Gastroesophageal sphincter (tissue), 3 donors: Measurements from ENCODE around the gene SLC39A3.

Experiments
- CTCF ChIP-seq, 4 experiments: fragments of 200-600 bp in 2 of 4; fragments of 450-650 bp in 2 of 4; sonication (generic) in 1 of 4; IDR thresholded peaks; one replicate each; pipeline ENCODE4 v1.5.1; 2017 to 2019; ENCODE audit warnings: antibody characterized with exemption in 4 of 4, mild to moderate bottlenecking in 2 of 4, moderate library complexity in 2 of 4
- POLR2A ChIP-seq, 2 donors: fragments of 450-650 bp; IDR thresholded peaks; one replicate each; pipeline ENCODE4 v1.6.1; 2017; ENCODE audit warnings: antibody characterized with exemption in 2 of 2, mild to moderate bottlenecking in 2 of 2, moderate library complexity in 1 of 2
- POLR2AphosphoS5 ChIP-seq: sonication (generic); formaldehyde crosslinking; IDR thresholded peaks from one replicate; pipeline ENCODE4 v1.6.1; 2017; ENCODE audit warnings: antibody characterized with exemption

GRCh38 chr19:2766594-2767372 is 27.0 kb upstream of the SLC39A3 start:
- no peak for TF ChIP-seq CTCF (IDR thresholded peaks at IDR 0.05)
- TF ChIP-seq POLR2AphosphoS5, result no peak
- TF ChIP-seq POLR2A (IDR thresholded peaks at IDR 0.05), result no peak
